HG03378 (cell line): ENCODE measurements around the gene WFDC10B.
"Not testable (repeated sequence)": the region's sequence is repeated elsewhere in the genome, so short reads cannot be mapped to it uniquely, and the experiment has no call there.

ENCODE experiments used
- ATAC-seq: cut with Tn5 transposase; IDR thresholded peaks from one replicate; pipeline ENCODE4 v1.9.1; 2021; ENCODE audit warnings: mild to moderate bottlenecking, moderate library complexity; ENCODE audit not compliant: unreplicated experiment

The WFDC10B gene

GRCh38 chr20:45704969-45705637 lies at the start of gene WFDC10B:
Gene WFDC10B (minus strand): TSS chr20:45705019. CDS start chr20:45685992, 19,027 bp downstream.
- ATAC-seq = no peak

- no peak for ATAC-seq
Observed at GRCh38 chr20:45752746-45753145, 47.9 kb upstream of the WFDC10B start.

- ATAC-seq = no peak
Observed at GRCh38 chr20:45751721-45752120, 46.9 kb upstream of the WFDC10B start.

- ATAC-seq = no peak
Observed at GRCh38 chr20:45745015-45745414, 40.2 kb upstream of the WFDC10B start.

GRCh38 chr20:45742596-45742995 lies 37.8 kb upstream of the WFDC10B start:
- ATAC-seq = no peak

- ATAC-seq = no peak
Observed at GRCh38 chr20:45735988-45736387, 31.2 kb upstream of the WFDC10B start.

GRCh38 chr20:45735552-45735951 lies 30.7 kb upstream of the WFDC10B start:
- ATAC-seq = no peak

GRCh38 chr20:45732199-45732598 lies 27.4 kb upstream of the WFDC10B start:
- ATAC-seq = no peak

- no peak for ATAC-seq
Observed at GRCh38 chr20:45727044-45727443, 22.2 kb upstream of the WFDC10B start.

- ATAC-seq = no peak
Observed at GRCh38 chr20:45725134-45725533, 20.3 kb upstream of the WFDC10B start.

GRCh38 chr20:45722047-45722446 lies 17.2 kb upstream of the WFDC10B start, which contains the start of gene SPINT4:
Gene SPINT4 (plus strand): TSS chr20:45722347. CDS start chr20:45722368, 21 bp downstream.
- ATAC-seq = no peak

- ATAC-seq = not testable (repeated sequence)
Observed at GRCh38 chr20:45716141-45716688, 11.4 kb upstream of the WFDC10B start.

- no peak for ATAC-seq
Observed at GRCh38 chr20:45701873-45702272, 2.9 kb downstream of the WFDC10B start, which contains the start of gene WFDC13. Gene WFDC13 (plus strand): TSS chr20:45702038. CDS start chr20:45702124, 86 bp downstream.

- ATAC-seq = no peak
Observed at GRCh38 chr20:45701104-45701503, 3.7 kb downstream of the WFDC10B start.

- no peak for ATAC-seq
Observed at GRCh38 chr20:45695496-45695895, 9.3 kb downstream of the WFDC10B start.

GRCh38 chr20:45693346-45693745 lies 11.5 kb downstream of the WFDC10B start:
- not testable (repeated sequence) for ATAC-seq

GRCh38 chr20:45685896-45686295 lies 18.9 kb downstream of the WFDC10B start:
- no peak for ATAC-seq

GRCh38 chr20:45679650-45680049 lies 25.2 kb downstream of the WFDC10B start:
- ATAC-seq = no peak

- ATAC-seq = no peak
Observed at GRCh38 chr20:45672765-45673164, 32.1 kb downstream of the WFDC10B start.

- ATAC-seq = no peak
Observed at GRCh38 chr20:45670139-45670538, 34.7 kb downstream of the WFDC10B start, which contains the start of gene WFDC11. Gene WFDC11 (minus strand): TSS chr20:45670239. CDS start chr20:45650600, 19,639 bp downstream.

- ATAC-seq = not testable (repeated sequence)
Observed at GRCh38 chr20:45657038-45657437, 47.8 kb downstream of the WFDC10B start.

- ATAC-seq = not testable (repeated sequence)
Observed at GRCh38 chr20:45651726-45652125, 53.1 kb downstream of the WFDC10B start.
